ENCODE results near the gene IGSF9. TPM values are rescaled to one million over a fixed set of nuclear protein-coding genes. Genes with fewer than 3 reads are reported as not detected.

IGSF9 gene
- total RNA-seq, 1 experiment from 2014 or later: 21.2 TPM

- Histone ChIP-seq H3K27me3 (replicated peaks; ENCODE audit: control insufficient read depth, insufficient read depth, low read length) (no peaks in the 10 kb centered on the region), H3K4me3 (ENCODE audit: low read depth, low read length) (no peak overlapping the region), H3K36me3 (ENCODE audit: control insufficient read depth, insufficient read depth, low read length) (no peaks in the 10 kb centered on the region), H3K9me3 (no peaks in the 10 kb centered on the region), H3K4me1 (no peaks in the 10 kb centered on the region)
- H3K4me3 Mint-ChIP-seq (ENCODE audit: unreplicated experiment): no peak overlapping the region
- DNase-seq: no peak
- H3K27ac Mint-ChIP-seq (ENCODE audit: unreplicated experiment): no peak overlapping the region
- POLR2A ChIA-PET: no interaction called here
- H3K4me1 Mint-ChIP-seq (ENCODE audit: low read depth, unreplicated experiment): no peaks in the 10 kb centered on the region
- CTCF ChIA-PET: no interaction called here
- no peaks in the 10 kb centered on the region for H3K27me3 Mint-ChIP-seq (ENCODE audit: insufficient read depth, unreplicated experiment)
- TF ChIP-seq, protein P1, sequence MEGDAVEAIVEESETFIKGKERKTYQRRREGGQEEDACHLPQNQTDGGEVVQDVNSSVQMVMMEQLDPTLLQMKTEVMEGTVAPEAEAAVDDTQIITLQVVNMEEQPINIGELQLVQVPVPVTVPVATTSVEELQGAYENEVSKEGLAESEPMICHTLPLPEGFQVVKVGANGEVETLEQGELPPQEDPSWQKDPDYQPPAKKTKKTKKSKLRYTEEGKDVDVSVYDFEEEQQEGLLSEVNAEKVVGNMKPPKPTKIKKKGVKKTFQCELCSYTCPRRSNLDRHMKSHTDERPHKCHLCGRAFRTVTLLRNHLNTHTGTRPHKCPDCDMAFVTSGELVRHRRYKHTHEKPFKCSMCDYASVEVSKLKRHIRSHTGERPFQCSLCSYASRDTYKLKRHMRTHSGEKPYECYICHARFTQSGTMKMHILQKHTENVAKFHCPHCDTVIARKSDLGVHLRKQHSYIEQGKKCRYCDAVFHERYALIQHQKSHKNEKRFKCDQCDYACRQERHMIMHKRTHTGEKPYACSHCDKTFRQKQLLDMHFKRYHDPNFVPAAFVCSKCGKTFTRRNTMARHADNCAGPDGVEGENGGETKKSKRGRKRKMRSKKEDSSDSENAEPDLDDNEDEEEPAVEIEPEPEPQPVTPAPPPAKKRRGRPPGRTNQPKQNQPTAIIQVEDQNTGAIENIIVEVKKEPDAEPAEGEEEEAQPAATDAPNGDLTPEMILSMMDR (IDR thresholded peaks at IDR 0.05; ENCODE audit: insufficient read depth in 1 of 2, low read depth in 1 of 2, low read length in 1 of 2, severe bottlenecking in 1 of 2, unreplicated experiment in 1 of 2): no peak
- H3K36me3 Mint-ChIP-seq (ENCODE audit: insufficient read depth, unreplicated experiment): no peaks in the 10 kb centered on the region
- intact Hi-C loops (cut with micrococcal nuclease; ENCODE audit: unreplicated experiment): no loop called here
- BruUV-seq (replicated peaks): no TSS peak
- H3K9me3 Mint-ChIP-seq (ENCODE audit: unreplicated experiment): no peaks in the 10 kb centered on the region
Observed at GRCh38 chr1:159880430-159880829, 65.0 kb downstream of the IGSF9 start.

DNA sequence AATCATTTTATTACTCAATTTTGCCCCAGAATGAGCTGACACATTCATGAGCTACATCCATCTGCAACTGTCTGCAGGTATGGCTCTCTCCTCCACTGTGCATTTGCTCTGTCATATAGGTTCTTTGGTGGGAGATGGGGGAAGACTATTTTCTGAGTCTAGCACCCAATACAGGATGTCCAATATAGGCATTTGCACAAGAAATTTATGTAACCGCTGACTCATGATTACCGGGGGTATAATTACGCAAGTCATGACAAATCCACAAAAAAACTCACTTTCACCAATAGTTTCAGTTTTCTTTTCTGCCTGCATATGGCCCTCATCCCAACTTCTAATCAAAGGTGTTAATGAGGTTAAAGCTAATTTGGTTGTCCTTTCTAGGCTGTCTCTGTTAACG is 65.4 kb downstream of the IGSF9 start:
- Histone ChIP-seq H3K27me3 (replicated peaks; ENCODE audit: control insufficient read depth, insufficient read depth, low read length) (no peaks in the 10 kb centered on the region), H3K4me3 (ENCODE audit: low read depth, low read length) (no peak overlapping the region), H3K4me1 (no peaks in the 10 kb centered on the region), H3K36me3 (ENCODE audit: control insufficient read depth, insufficient read depth, low read length) (no peaks in the 10 kb centered on the region), H3K9me3 (no peaks in the 10 kb centered on the region)
- BruUV-seq (replicated peaks): no TSS peak
- no peak for DNase-seq
- intact Hi-C loops (cut with micrococcal nuclease; ENCODE audit: unreplicated experiment): no loop called here
- TF ChIP-seq, protein P1 (IDR thresholded peaks at IDR 0.05; ENCODE audit: insufficient read depth in 1 of 2, low read depth in 1 of 2, low read length in 1 of 2, severe bottlenecking in 1 of 2, unreplicated experiment in 1 of 2): no peak
- no peak overlapping the region for H3K27ac Mint-ChIP-seq (ENCODE audit: unreplicated experiment)
- H3K9me3 Mint-ChIP-seq (ENCODE audit: unreplicated experiment): no peaks in the 10 kb centered on the region
- ChIA-PET POLR2A (no interaction called here), CTCF (no interaction called here)
- H3K36me3 Mint-ChIP-seq (ENCODE audit: insufficient read depth, unreplicated experiment): no peaks in the 10 kb centered on the region
- H3K27me3 Mint-ChIP-seq (ENCODE audit: insufficient read depth, unreplicated experiment): no peaks in the 10 kb centered on the region
- H3K4me3 Mint-ChIP-seq (ENCODE audit: unreplicated experiment): no peak overlapping the region
- no peaks in the 10 kb centered on the region for H3K4me1 Mint-ChIP-seq (ENCODE audit: low read depth, unreplicated experiment)

GRCh38 chr1:159879136-159879535 is 66.3 kb downstream of the IGSF9 start:
- no peaks in the 10 kb centered on the region for H3K4me1 Mint-ChIP-seq (ENCODE audit: low read depth, unreplicated experiment)
- ChIA-PET CTCF (interaction anchor here (0.6 kb wide), 1 partner anchor 67 kb away, joined by 3 read pairs; no protein-coding TSS in a partner anchor), POLR2A (no interaction called here)
- no peaks in the 10 kb centered on the region for H3K27me3 ChIP-seq (replicated peaks; ENCODE audit: control insufficient read depth, insufficient read depth, low read length)
- no peak overlapping the region for H3K4me3 ChIP-seq (ENCODE audit: low read depth, low read length)
- intact Hi-C loops (cut with micrococcal nuclease; ENCODE audit: unreplicated experiment): no loop called here
- no peaks in the 10 kb centered on the region for H3K36me3 ChIP-seq (ENCODE audit: control insufficient read depth, insufficient read depth, low read length)
- TF ChIP-seq, protein P1 (IDR thresholded peaks at IDR 0.05; ENCODE audit: insufficient read depth in 1 of 2, low read depth in 1 of 2, low read length in 1 of 2, severe bottlenecking in 1 of 2, unreplicated experiment in 1 of 2): no peak
- no peak overlapping the region for H3K4me3 Mint-ChIP-seq (ENCODE audit: unreplicated experiment)
- H3K36me3 Mint-ChIP-seq (ENCODE audit: insufficient read depth, unreplicated experiment): no peaks in the 10 kb centered on the region
- H3K27ac Mint-ChIP-seq (ENCODE audit: unreplicated experiment): no peak overlapping the region
- no peak for DNase-seq
- no peaks in the 10 kb centered on the region for H3K9me3 ChIP-seq
- H3K4me1 ChIP-seq: no peaks in the 10 kb centered on the region
- BruUV-seq (replicated peaks): no TSS peak
- no peaks in the 10 kb centered on the region for H3K9me3 Mint-ChIP-seq (ENCODE audit: unreplicated experiment)
- H3K27me3 Mint-ChIP-seq (ENCODE audit: insufficient read depth, unreplicated experiment): no peaks in the 10 kb centered on the region

Data from Caco-2 (cell line).